ENCODE data around the gene GMPR2. TPM values are rescaled to one million over a fixed set of nuclear protein-coding genes. Genes with fewer than 3 reads are reported as not detected.
"Not testable (repeated sequence)": the region's sequence is repeated elsewhere in the genome, so short reads cannot be mapped to it uniquely, and the experiment has no call there.

GMPR2 gene
- polyA plus RNA-seq, 12 donors: 39.8 to 82.9 (median 54.4) TPM; not detected in 1

- no peak for DNase-seq
These were observed 36.4 kb upstream of the GMPR2 start for GRCh38 chr14:24196071-24197055.

GRCh38 chr14:24197056-24197450, 35.7 kb upstream of the GMPR2 start:
- no peak for DNase-seq

GRCh38 chr14:24198814-24199524, 33.8 kb upstream of the GMPR2 start:
- DNase-seq: no peak

GRCh38 chr14:24202538-24202937, 30.2 kb upstream of the GMPR2 start:
- DNase-seq: not testable (repeated sequence)

- DNase-seq: not testable (repeated sequence)
These were observed 29.4 kb upstream of the GMPR2 start for GRCh38 chr14:24203249-24203886.

- DNase-seq: no peak
These were observed 28.3 kb upstream of the GMPR2 start for GRCh38 chr14:24204163-24205146.

GRCh38 chr14:24206260-24207103, 26.2 kb upstream of the GMPR2 start:
- DNase-seq: no peak

GRCh38 chr14:24207104-24207551, 25.6 kb upstream of the GMPR2 start:
- no peak for DNase-seq

GRCh38 chr14:24207625-24208024, 25.1 kb upstream of the GMPR2 start:
- no peak for DNase-seq

GRCh38 chr14:24211311-24211710, 21.4 kb upstream of the GMPR2 start:
- DNase-seq: no peak

- peak; percentile 96 for DNase-seq
These were observed 19.5 kb upstream of the GMPR2 start, which contains the start of gene CHMP4A for GRCh38 chr14:24212924-24213865. Gene CHMP4A, minus strand, starts transcription at chr14:24213488. Its CDS starts 49 bp downstream, at chr14:24213439.

GRCh38 chr14:24213866-24214662, 18.7 kb upstream of the GMPR2 start:
- no peak for DNase-seq

GRCh38 chr14:24215495-24216344, 17.0 kb upstream of the GMPR2 start, which contains the start of gene MDP1:
Gene MDP1, minus strand, starts transcription at chr14:24216066. Its CDS starts 111 bp downstream, at chr14:24215955.
- DNase-seq: peak; percentile 88

- DNase-seq: no peak
These were observed 16.4 kb upstream of the GMPR2 start for GRCh38 chr14:24216345-24216699.

- DNase-seq: not testable (repeated sequence)
These were observed 15.9 kb upstream of the GMPR2 start for GRCh38 chr14:24216876-24217275.

GRCh38 chr14:24219080-24219479, 13.6 kb upstream of the GMPR2 start:
- no peak for DNase-seq

GRCh38 chr14:24219521-24219920, 13.2 kb upstream of the GMPR2 start:
- DNase-seq: no peak
